HG02642 (cell line): ENCODE data around the gene TGFB2.

ENCODE experiments used
- ATAC-seq: cut with Tn5 transposase; IDR thresholded peaks from one replicate; pipeline ENCODE4 v1.9.1; 2021; ENCODE audit warnings: mild to moderate bottlenecking; ENCODE audit not compliant: unreplicated experiment, poor library complexity

The TGFB2 gene

GRCh38 chr1:218451415-218451814 lies 106.3 kb downstream of the TGFB2 start:
- no peak for ATAC-seq

- ATAC-seq: no peak
These were observed 109.7 kb downstream of the TGFB2 start for GRCh38 chr1:218454700-218455282.

DNA sequence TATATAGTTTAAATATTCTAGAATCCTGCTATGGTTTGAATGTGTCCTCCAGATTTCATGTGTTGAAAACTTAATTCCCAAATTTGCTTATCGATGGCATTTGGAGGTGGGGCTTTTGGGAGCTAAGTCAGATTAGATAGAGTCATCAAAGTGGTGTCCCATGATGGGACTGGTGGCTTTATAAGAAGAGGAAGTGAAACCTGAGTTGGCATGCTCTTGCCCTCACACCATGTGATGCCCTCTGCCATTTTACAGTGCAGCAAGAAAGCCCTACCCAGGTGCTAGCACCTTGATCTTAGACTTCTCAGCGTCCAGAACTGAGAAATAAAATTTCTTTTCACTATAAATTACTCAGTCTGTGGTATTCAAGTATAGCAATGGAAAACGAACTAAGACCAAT lies 111.3 kb downstream of the TGFB2 start:
- peak; percentile 50 for ATAC-seq

- ATAC-seq: no peak
These were observed 114.3 kb downstream of the TGFB2 start for GRCh38 chr1:218459450-218459849.

DNA sequence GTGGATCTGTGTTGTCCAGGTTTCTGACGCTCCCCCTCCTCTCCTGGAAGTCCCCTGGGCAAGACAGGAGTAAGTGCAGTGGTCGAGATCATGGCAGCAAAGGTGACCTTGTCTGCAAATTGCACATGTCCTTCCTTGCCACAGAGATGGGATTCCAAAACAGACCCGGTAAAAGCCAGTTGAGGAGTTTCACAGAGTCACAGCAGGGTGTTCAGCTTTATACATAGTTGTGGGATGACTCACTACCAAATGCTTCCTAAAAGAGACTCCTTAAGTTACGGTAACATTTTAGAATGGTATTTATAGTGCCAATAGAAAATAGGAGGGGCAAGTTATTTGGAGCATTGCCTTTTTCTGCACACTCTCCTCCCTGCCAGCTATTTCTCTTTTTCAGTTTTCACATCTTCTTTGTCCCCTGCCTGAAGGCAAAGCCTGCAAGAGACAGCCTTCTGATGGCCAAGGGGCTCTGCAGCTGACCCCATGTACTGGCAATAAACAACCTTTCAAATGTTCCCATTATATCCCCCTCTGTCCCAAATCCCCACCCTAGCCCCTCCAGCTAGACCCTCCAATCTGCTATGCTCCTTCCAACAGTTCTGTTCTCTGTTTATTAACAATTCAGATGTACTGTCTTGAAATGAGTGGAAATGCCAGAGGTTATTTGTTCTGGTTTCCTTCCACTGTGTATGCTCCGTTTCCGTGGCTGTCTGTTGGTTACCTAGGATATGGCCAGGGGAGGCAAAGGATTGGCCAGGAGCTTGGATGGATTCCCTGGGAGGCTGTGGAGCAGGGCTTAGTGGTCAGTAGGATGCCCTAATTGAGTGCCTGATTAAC lies 115.0 kb downstream of the TGFB2 start:
- ATAC-seq: no peak

- no peak for ATAC-seq
These were observed 116.2 kb downstream of the TGFB2 start for GRCh38 chr1:218461351-218461750.

GRCh38 chr1:218462116-218462515 lies 117.0 kb downstream of the TGFB2 start:
- no peak for ATAC-seq

GRCh38 chr1:218462587-218462986 lies 117.5 kb downstream of the TGFB2 start:
- ATAC-seq: no peak

DNA sequence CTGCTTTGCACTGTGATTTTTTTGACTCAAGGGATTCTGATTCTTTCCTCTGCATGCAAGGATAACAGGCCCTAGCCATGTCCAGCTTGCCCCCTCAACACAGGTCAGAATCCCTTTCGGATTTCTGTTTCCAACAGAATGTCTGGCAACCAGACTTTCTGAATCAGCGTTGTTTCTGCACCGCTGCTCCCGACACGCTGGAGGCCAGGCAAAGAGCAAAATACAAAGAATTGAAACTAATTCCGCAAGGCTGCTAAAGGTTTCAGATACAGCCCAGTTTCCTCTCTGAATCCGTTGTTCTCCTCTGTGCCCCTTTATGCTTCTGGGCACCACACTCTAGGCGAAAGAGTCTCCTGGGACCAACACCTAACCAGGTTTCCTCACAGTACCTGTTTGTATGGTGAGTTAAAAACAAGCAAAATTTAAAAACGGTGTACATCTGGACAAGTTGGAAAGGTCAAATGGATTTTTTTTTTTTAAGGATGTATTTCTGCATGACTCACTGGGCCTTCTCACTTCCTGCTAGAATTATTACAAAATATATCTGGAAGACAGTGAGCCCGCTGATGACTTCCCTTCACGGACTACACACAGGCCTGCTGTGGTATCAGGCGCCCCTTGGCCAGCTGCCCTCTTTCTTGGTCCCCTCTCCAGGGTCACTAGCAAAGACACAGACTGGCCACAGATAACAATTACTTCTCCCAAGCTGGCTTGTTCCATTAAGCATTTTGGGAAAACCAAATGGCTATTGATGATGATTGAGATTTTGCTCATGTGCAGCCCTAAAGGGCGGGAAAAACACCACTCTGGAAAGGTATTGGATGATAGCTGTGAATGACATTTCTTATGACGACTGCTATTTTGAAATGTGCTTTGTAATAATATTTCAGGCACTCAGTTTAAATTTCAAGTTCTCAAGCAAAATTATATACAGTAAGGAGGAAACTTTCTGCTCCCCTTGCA lies 118.3 kb downstream of the TGFB2 start:
- ATAC-seq: no peak

- ATAC-seq: no peak
These were observed 119.7 kb downstream of the TGFB2 start for GRCh38 chr1:218464871-218465270.

GRCh38 chr1:218466341-218467010 lies 121.3 kb downstream of the TGFB2 start:
- ATAC-seq: no peak

GRCh38 chr1:218467101-218468072 lies 122.3 kb downstream of the TGFB2 start:
- ATAC-seq: no peak

DNA sequence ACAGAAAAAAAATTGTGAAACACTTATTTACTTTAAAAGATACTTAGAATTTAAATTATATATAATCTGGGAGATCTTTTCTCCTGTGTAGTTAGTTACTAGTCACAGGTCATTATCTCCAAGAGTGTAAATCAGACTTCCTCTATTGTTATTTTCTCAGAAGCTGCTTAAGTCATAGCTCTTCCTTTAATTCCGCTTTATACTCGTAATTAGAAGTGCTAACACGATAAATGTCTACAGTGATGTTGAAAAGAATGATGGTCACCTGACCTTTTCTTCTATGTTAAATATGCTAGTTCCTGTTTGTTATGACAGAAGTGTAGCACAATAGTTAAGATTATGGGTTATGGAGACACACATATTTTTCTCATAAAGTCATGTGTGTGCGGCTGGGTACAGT lies 123.6 kb downstream of the TGFB2 start:
- no peak for ATAC-seq

DNA sequence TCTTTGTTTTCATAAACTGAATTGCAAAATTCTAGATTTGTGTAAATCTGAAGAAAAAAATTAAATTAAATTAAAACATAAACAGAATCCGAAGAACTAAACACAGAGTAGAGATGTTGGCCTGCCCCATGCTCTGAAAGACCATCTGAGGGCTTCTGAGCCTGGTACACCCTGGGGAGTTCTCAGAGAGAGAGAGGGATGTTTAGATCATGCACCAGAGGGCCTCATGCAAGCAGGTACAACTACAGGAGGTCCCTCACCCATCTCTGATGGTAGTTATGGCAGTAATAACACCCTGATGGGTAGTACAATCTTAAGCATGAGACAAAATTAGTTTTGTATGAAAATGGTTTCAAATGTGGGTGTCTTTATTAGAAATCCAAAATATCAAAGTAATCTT lies 127.7 kb downstream of the TGFB2 start:
- no peak for ATAC-seq

GRCh38 chr1:218473522-218473921 lies 128.4 kb downstream of the TGFB2 start:
- peak; percentile 51 for ATAC-seq

DNA sequence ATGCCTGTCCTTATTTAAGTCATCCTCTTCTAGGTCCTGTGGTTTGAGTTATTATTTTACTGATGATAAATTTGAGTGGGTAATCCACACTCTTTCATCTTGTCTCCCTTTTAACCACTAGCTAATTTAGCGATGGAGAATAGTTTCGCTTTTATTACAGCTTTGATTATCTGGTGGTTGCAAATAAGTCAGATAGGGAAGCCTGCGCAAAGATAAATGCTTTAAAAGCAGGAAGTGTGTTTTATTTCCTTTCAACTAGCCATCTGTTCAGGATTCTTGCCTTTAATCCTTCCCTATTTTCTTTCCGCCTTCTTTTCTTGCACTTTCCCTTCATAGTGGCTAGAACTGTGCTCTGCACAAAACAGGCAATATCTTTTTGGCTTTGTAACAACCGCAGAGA lies 129.0 kb downstream of the TGFB2 start:
- no peak for ATAC-seq

DNA sequence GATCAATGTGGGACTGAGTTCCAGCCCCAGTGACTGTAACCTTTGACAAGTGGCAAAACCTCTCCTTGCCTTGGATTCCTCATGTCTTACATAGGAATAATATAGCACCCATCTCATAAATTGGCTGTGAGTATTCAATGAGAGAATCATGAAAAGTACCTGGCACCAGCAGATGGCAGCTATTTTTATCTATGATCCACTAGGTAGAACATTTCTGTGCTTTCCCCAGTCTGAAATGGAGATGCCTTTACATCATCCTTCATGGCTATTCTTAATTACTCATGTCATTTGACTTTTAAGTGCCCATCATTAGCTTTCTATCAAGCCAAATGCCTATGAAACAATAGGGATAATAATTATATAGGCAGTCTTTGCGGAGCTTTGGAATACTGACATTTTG lies 130.1 kb downstream of the TGFB2 start:
- no peak for ATAC-seq

GRCh38 chr1:218475699-218476098 lies 130.6 kb downstream of the TGFB2 start:
- ATAC-seq: no peak

- ATAC-seq: no peak
These were observed 131.2 kb downstream of the TGFB2 start for GRCh38 chr1:218476385-218476784.
